D721Med (cell line): ENCODE data around the gene PPP2R5C.

ENCODE experiments used
- DNase-seq: peaks from one replicate; pipeline ENCODE4 v3.0.0; 2011; ENCODE audit warnings: low spot score; ENCODE audit not compliant: insufficient read length
- FAIRE-seq: peaks from 2 replicates; lab custom pipeline; 2011; peaks lifted over from hg19 to GRCh38; lab: Jason Lieb, UNC
- TF ChIP-seq, protein P1 (sequence below): IDR thresholded peaks from 2 replicates; pipeline ENCODE4 v1.5.1; 2012; ENCODE audit warnings: mild to moderate bottlenecking, control low read depth; ENCODE audit not compliant: insufficient read depth; ENCODE audit errors: missing control alignments

The PPP2R5C gene

DNA sequence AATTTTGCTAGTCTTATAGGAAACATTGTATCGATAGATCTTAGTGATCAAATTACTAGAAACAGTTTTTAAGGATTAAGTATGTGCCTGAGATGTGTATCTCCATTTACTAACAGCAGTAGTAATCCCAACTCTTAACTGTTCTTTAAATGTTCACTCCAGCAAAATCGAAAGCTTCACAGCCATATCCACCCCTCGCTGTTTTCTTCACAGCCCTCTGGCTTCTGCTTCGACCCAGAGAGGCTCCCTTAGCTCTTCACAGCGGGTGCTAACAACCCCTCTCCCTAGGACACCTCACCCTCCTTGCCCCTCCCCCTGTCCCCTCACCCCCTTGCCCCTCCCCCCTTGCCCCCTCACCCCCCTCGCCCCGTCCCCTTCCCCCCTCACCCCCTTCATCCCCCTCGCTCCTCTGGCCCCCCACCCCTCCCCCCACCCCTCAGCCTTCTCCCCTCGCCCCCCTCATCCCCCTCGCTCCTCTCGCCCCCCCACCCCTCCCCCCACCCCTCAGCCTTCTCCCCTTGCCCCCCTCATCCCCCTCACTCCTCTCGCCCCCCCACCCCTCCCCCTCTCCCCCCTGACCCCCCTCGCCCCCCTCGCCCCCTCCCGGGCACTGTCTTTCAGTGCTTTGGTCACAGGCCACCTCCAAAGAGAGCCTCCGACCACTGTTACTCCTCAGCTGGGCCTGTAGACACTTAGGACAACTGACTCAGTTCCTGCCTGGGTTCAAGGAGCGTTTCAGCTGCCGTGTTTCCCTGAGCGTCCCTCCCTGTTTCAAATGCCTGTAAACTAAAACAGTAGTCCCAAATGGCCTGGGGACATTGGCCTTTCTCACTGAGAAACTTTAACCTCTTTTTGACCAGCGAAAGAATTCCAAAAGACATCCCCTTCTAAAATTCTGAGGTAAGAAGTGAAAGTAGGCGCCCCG is 156.8 kb downstream of the PPP2R5C start:
- TF ChIP-seq, protein P1, sequence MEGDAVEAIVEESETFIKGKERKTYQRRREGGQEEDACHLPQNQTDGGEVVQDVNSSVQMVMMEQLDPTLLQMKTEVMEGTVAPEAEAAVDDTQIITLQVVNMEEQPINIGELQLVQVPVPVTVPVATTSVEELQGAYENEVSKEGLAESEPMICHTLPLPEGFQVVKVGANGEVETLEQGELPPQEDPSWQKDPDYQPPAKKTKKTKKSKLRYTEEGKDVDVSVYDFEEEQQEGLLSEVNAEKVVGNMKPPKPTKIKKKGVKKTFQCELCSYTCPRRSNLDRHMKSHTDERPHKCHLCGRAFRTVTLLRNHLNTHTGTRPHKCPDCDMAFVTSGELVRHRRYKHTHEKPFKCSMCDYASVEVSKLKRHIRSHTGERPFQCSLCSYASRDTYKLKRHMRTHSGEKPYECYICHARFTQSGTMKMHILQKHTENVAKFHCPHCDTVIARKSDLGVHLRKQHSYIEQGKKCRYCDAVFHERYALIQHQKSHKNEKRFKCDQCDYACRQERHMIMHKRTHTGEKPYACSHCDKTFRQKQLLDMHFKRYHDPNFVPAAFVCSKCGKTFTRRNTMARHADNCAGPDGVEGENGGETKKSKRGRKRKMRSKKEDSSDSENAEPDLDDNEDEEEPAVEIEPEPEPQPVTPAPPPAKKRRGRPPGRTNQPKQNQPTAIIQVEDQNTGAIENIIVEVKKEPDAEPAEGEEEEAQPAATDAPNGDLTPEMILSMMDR: no peak
- DNase-seq: no peak
- FAIRE-seq: no peak

- DNase-seq (no peak), FAIRE-seq (no peak)
- TF ChIP-seq, protein P1: no peak
Measured at GRCh38 chr14:101920271-101920670, 158.8 kb downstream of the PPP2R5C start.

DNA sequence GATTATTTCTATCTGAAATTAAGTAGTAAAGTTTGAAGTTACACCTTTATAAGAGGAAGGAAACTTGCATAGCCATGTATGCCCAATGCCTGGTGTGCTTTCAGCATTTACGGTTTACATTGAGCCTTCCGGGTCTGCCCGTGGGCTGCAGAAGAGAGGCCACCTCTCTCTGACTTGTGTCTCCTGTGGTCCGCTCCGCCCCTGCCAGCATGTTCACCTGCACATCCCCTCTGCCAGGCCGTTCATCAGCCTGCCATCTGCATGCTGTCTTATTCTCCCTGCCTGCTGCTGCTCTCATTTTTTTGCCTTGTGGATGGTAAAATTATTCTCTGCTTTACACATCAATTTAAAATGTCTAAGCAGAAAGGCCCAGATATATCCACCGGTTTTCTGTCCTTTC is 161.4 kb downstream of the PPP2R5C start:
- FAIRE-seq (no peak), DNase-seq (no peak)
- TF ChIP-seq, protein P1: no peak

DNA sequence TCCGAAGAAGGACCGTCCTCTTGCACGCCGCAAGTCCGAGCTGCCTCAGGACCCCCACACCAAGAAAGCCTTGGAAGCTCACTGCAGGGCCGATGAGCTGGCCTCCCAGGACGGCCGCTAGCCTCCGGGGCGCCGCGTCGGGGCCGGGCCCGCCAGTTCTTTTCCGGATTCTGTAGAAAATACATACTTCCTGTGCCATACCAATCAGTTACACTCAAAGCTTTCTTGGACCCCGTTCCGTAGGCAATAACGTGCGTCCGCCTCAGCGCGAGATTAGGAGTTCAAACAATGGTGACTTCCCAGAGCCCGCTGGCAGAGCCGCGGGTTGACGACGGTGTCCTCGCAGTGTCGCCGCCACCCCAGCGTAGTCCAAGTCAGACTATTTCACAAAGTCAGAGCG is 163.6 kb downstream of the PPP2R5C start:
- no peak for FAIRE-seq
- TF ChIP-seq, protein P1: no peak
- no peak for DNase-seq

DNA sequence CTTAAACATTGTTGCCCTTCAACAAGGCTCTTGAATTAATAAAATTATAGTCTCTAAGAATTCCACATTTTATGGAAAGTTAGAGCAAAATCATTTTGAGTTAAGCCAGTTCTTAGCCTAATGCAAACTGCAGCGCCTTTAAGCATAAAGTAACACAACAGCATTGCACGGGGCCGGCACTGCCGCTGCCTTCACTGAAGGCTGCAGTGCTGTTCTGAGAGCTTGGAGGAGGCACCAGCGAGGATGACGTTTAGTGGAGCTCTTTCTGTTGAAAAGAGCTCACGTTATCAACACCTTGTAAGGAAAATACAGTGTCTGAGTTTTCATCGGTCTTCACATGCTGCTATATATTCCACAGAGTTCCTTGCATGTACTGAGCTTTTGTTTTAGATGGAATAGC is 164.6 kb downstream of the PPP2R5C start:
- DNase-seq (no peak), FAIRE-seq (no peak)
- TF ChIP-seq, protein P1: no peak

- DNase-seq (no peak), FAIRE-seq (no peak)
- TF ChIP-seq, protein P1: no peak
Measured at GRCh38 chr14:101926620-101927019, 165.1 kb downstream of the PPP2R5C start.

GRCh38 chr14:101927859-101928258 is 166.3 kb downstream of the PPP2R5C start:
- FAIRE-seq: no peak
- no peak for DNase-seq
- TF ChIP-seq, protein P1: no peak
